CD4-positive, alpha-beta memory T cell (primary cell): ENCODE results near the gene RPL12. TPM values are rescaled to one million over a fixed set of nuclear protein-coding genes. Genes with fewer than 3 reads are reported as not detected.

ENCODE experiments used
- CTCF ChIA-PET: fragments of 350-600 bp; sonication (Branson Sonifier 250); formaldehyde crosslinking; loops from one replicate; lab custom pipeline; 2021; ENCODE audit warnings: inconsistent platforms; ENCODE audit not compliant: partially characterized antibody; lab: Charles Lee
- POLR2A ChIA-PET: fragments of 350-600 bp; sonication (Branson Sonifier 250); formaldehyde crosslinking; loops from one replicate; lab custom pipeline; 2021; ENCODE audit not compliant: partially characterized antibody; lab: Charles Lee
- DNase-seq, 5 donors: peaks; one replicate each; pipeline versions ENCODE4 v3.0.0 to v3.0.0-alpha.2; 2020 to 2022; ENCODE audit warnings: mixed read lengths in 1 of 5
- H3K27ac ChIP-seq: one replicate; pipeline ENCODE4 v1.7.0; 2013; ENCODE audit warnings: low read depth, low read length
- H3K27me3 ChIP-seq: 2 replicates; pipeline ENCODE4 v1.7.0; 2013; ENCODE audit warnings: mild to moderate bottlenecking, low read length, moderate library complexity; ENCODE audit not compliant: insufficient read depth
- H3K36me3 ChIP-seq: 2 replicates; pipeline ENCODE4 v1.7.0; 2013; ENCODE audit warnings: mild to moderate bottlenecking, low read length, moderate library complexity; ENCODE audit not compliant: insufficient read depth
- H3K4me1 ChIP-seq: 2 replicates; pipeline ENCODE4 v1.7.0; 2013; ENCODE audit warnings: mild to moderate bottlenecking, low read length, moderate library complexity; ENCODE audit not compliant: insufficient read depth
- H3K4me3 ChIP-seq, 2 donors: one replicate each; pipeline ENCODE4 v1.7.0; 2013; ENCODE audit warnings: low read length in 2 of 2, mild to moderate bottlenecking in 1 of 2
- H3K9me3 ChIP-seq, 2 donors: one replicate each; pipeline ENCODE4 v1.7.0; 2013; ENCODE audit warnings: low read length in 2 of 2, control low read depth in 1 of 2; ENCODE audit not compliant: control insufficient read depth in 1 of 2
- H3K27ac Mint-ChIP-seq, 7 donors: one replicate each; pipeline ENCODE4 v1.8.0; 2020 to 2021; ENCODE audit warnings: mixed read lengths in 7 of 7, mild to moderate bottlenecking in 6 of 7, inconsistent platforms in 3 of 7, moderate library complexity in 3 of 7
- H3K27me3 Mint-ChIP-seq, 2 donors: one replicate each; pipeline ENCODE4 v1.8.0; 2020 to 2021; ENCODE audit warnings: mixed read lengths in 2 of 2
- H3K36me3 Mint-ChIP-seq, 2 donors: one replicate each; pipeline ENCODE4 v1.8.0; 2020 to 2021; ENCODE audit warnings: mixed read lengths in 2 of 2, inconsistent platforms in 1 of 2, mild to moderate bottlenecking in 1 of 2
- H3K4me1 Mint-ChIP-seq, 4 donors: one replicate each; pipeline ENCODE4 v1.8.0; 2020 to 2021; ENCODE audit warnings: mixed read lengths in 4 of 4, mild to moderate bottlenecking in 1 of 4
- H3K4me3 Mint-ChIP-seq, 8 donors: one replicate each; pipeline ENCODE4 v1.8.0; 2020 to 2021; ENCODE audit warnings: mixed read lengths in 8 of 8, mild to moderate bottlenecking in 7 of 8, moderate library complexity in 6 of 8, inconsistent platforms in 3 of 8
- H3K9me3 Mint-ChIP-seq, 8 donors: one replicate each; pipeline ENCODE4 v1.8.0; 2020 to 2021; ENCODE audit warnings: mixed read lengths in 8 of 8, mild to moderate bottlenecking in 5 of 8, inconsistent platforms in 3 of 8, moderate library complexity in 1 of 8
- intact Hi-C: fragments of 100-400 bp; cut with micrococcal nuclease; formaldehyde crosslinking; loops from one replicate; pipeline ENCODE4 v1.15.1; 2023
- polyA plus RNA-seq, 2 donors: library from polyadenylated mRNA; unstranded; fragments of 300-500 nt; fragmentation: Illumina TruSeq; gene quantifications; one replicate each; pipeline ENCODE4 v1.2.3, GENCODE V29; 2021
- total RNA-seq, 2 experiments: library from RNA; stranded (reverse); gene quantifications; one replicate each; pipeline ENCODE4 v1.2.3, GENCODE V29; 2021

RPL12 gene
- 1,000 to 10,000 TPM; 1,622 to 1,664 TPM for total RNA-seq
- 1,000 to 10,000 TPM; 1,304 to 1,786 TPM for polyA plus RNA-seq

DNA sequence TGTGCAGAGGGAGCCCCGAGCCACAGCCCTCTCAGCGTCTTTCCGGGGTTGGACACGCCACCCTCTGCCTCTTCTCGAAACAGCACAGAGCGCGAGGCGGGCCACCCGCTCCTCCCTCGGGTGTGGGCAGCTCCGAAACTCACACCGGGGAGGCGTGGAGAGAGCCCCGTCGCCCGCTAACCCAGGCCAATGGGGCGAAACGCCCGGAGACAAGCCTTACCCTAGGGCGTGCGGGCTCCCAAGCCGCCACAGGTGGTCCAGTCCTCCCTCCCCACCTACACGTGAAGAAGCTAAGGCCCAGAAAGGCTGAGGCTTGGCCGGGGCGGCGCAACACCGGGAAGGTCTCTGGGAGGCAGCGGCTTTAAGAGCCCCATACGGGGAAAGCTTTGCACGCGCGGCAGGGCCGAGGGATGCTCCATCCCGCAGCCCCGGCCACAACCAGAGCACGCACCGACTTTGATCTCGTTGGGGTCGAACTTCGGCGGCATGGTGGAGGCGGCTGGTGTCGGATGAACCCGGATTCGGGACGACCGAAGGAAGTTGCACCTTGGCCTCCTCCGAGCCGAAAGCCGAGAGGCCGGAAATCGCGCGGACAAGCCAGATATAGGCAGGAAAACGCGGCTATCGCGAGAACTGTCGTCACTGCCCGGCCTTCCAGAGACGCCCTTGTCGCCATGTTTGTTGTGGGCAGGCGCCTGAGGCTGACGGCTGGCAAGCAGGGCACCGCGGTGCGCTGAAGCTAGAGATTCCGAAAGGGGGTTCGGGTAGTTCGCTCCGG, at the start of gene RPL12, which contains the start of gene LRSAM1:
TSS of gene RPL12 (minus strand) at position 577 of the 778 bp plus-strand sequence. CDS start at position 488, 89 bp downstream.
TSS of gene LRSAM1 (plus strand) at position 681 of the 778 bp plus-strand sequence. CDS start 3,018 bp downstream, outside the sequence.
- Mint-ChIP-seq H3K4me3 (peak within 1 kb of the TSS; percentile 95 to 99 (median 96)), H3K27ac (peak within 1 kb of the TSS; percentile 95 to 98 (median 96)), H3K9me3 (peaks cover 0 to 3% (median 0%) of the 10 kb centered on the region in 8 donors), H3K27me3 (no peaks in the 10 kb centered on the region), H3K36me3 (peaks cover 36 to 64% of the 10 kb centered on the region in 2 donors), H3K4me1 (peaks cover 27 to 62% (median 36%) of the 10 kb centered on the region in 4 donors)
- CTCF ChIA-PET = interaction anchor here (0.7 to 1.4 kb wide), 5 partner anchors 12 to 235 kb away, joined by 3 to 6 read pairs (median 4); no protein-coding TSS in a partner anchor
- H3K4me1 ChIP-seq = peaks cover 29% of the 10 kb centered on the region
- intact Hi-C loops = loop anchor here (1.0 to 5.0 kb wide), 9 partner anchors 27 to 334 kb away; partner anchors contain the start of genes PTRH1, SLC2A8, TOR2A and TTC16
- H3K27ac ChIP-seq = peak within 1 kb of the TSS; percentile 83
- no peaks in the 10 kb centered on the region for H3K27me3 ChIP-seq
- peak; percentile 96 to 99 (median 97) for DNase-seq
- H3K4me3 ChIP-seq = peak within 1 kb of the TSS; percentile 86 to 97
- H3K36me3 ChIP-seq = peaks cover 41% of the 10 kb centered on the region
- POLR2A ChIA-PET = interaction anchor here (0.6 to 4.1 kb wide), 46 partner anchors 8 to 799 kb away, joined by 3 to 67 read pairs (median 4); partner anchors contain the start of genes CDK9, PTRH1, RALGPS1 and SH2D3C
- H3K9me3 ChIP-seq = no peaks in the 10 kb centered on the region

DNA sequence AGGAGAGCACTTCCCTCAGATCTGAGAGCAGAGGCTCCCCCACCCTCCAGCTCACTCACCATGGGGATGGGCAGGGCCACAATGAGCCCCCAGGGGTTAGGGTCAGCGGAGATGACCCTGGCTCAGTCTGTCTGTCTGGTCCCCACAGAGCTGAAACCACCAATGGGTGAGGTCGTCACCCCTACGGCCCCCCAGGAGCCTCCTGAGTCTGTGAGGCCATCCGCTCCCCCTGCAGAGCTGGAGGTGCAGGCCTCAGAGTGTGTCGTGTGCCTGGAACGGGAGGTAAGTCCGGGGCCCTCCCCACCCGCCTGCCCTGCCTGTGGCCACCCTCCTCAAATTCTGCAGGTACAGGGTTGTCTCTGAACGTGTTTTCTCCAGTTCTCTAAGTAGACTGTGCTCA, 49.7 kb upstream of the RPL12 start:
- Mint-ChIP-seq H3K4me3 (no peak overlapping the region), H3K9me3 (no peaks in the 10 kb centered on the region), H3K27ac (no peak overlapping the region), H3K27me3 (no peaks in the 10 kb centered on the region), H3K4me1 (peaks cover 0 to 5% (median 2%) of the 10 kb centered on the region in 4 donors), H3K36me3 (peaks cover 4 to 10% of the 10 kb centered on the region in 2 donors)
- Histone ChIP-seq H3K4me3 (no peak overlapping the region), H3K9me3 (no peaks in the 10 kb centered on the region), H3K4me1 (no peaks in the 10 kb centered on the region), H3K36me3 (no peaks in the 10 kb centered on the region), H3K27ac (no peak overlapping the region), H3K27me3 (no peaks in the 10 kb centered on the region)
- ChIA-PET CTCF (interaction anchor here (1.3 kb wide), 1 partner anchor 85 kb away, joined by 4 read pairs; no protein-coding TSS in a partner anchor), POLR2A (no interaction called here)
- no peak for DNase-seq
- intact Hi-C loops = loop anchor here (5.0 kb wide), 1 partner anchor 416 kb away; the partner anchor contains the start of gene ST6GALNAC4

DNA sequence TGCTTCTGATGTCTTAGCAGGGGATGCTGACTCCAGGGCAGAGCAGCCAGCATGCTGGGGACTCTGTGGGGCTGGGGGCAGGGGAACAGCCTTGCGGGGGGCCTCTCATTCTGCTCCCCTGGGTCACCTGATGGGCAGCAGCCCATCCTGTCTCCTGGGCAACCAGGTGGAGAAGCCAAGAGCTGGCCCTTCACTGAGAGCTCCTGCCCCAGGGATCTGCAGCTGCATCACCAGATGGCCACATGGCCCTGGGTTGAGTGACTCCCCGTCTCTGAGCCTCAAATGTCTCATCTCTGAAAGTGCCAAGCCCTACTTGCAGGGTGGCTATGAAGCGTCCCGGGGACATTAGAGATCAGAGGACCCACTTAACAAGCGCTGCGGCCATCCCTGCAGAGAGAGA, 49.2 kb upstream of the RPL12 start:
- no peak overlapping the region for H3K27ac ChIP-seq
- no peaks in the 10 kb centered on the region for H3K27me3 Mint-ChIP-seq
- H3K4me3 Mint-ChIP-seq = no peak overlapping the region
- H3K4me1 ChIP-seq = no peaks in the 10 kb centered on the region
- ChIA-PET POLR2A (no interaction called here), CTCF (interaction anchor here (1.3 kb wide), 1 partner anchor 85 kb away, joined by 4 read pairs; no protein-coding TSS in a partner anchor)
- no peaks in the 10 kb centered on the region for H3K9me3 ChIP-seq
- no peak overlapping the region for H3K27ac Mint-ChIP-seq
- intact Hi-C loops = loop anchor here (5.0 kb wide), 1 partner anchor 417 kb away; the partner anchor contains the start of gene ST6GALNAC4
- H3K4me3 ChIP-seq = no peak overlapping the region
- peaks cover 6 to 12% of the 10 kb centered on the region in 2 donors for H3K36me3 Mint-ChIP-seq
- no peaks in the 10 kb centered on the region for H3K27me3 ChIP-seq
- no peaks in the 10 kb centered on the region for H3K9me3 Mint-ChIP-seq
- peaks cover 3% of the 10 kb centered on the region for H3K36me3 ChIP-seq
- peaks cover 0 to 5% (median 2%) of the 10 kb centered on the region in 4 donors for H3K4me1 Mint-ChIP-seq
- no peak for DNase-seq

DNA sequence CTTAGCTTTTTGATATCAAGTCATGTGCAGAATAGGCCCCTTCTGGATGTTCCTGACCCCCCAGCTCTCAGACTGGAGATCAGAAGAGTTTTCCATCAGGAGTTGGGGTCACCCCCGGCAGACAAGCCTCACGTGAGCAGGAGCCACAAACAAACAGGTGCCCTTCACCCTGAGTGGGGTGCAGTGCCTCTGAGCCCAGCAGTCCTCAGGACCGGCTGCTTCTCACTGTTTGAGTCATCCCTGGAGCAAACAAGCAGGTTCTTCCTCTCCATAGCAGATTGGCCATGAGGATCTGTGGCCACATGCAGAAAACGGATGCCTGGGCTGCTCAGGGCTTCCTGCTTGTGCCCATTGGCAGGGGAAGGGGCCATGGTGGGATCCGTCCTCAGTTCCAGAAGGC, 47.1 kb upstream of the RPL12 start:
- Mint-ChIP-seq H3K4me3 (no peak overlapping the region), H3K27me3 (no peaks in the 10 kb centered on the region), H3K27ac (no peak overlapping the region), H3K9me3 (no peaks in the 10 kb centered on the region), H3K36me3 (peaks cover 12 to 19% of the 10 kb centered on the region in 2 donors), H3K4me1 (no peaks in the 10 kb centered on the region)
- ChIA-PET CTCF (no interaction called here), POLR2A (no interaction called here)
- intact Hi-C loops = no loop called here
- H3K4me3 ChIP-seq = no peak overlapping the region
- H3K36me3 ChIP-seq = peaks cover 5% of the 10 kb centered on the region
- no peak for DNase-seq
- H3K27me3 ChIP-seq = no peaks in the 10 kb centered on the region
- no peak overlapping the region for H3K27ac ChIP-seq
- no peaks in the 10 kb centered on the region for H3K9me3 ChIP-seq
- H3K4me1 ChIP-seq = no peaks in the 10 kb centered on the region

GRCh38 chr9:127497656-127498290, 46.6 kb upstream of the RPL12 start:
- Mint-ChIP-seq H3K9me3 (no peaks in the 10 kb centered on the region), H3K27ac (no peak overlapping the region), H3K4me3 (no peak overlapping the region), H3K27me3 (no peaks in the 10 kb centered on the region), H3K36me3 (peaks cover 14 to 25% of the 10 kb centered on the region in 2 donors), H3K4me1 (no peaks in the 10 kb centered on the region)
- Histone ChIP-seq H3K9me3 (no peaks in the 10 kb centered on the region), H3K36me3 (peaks cover 5% of the 10 kb centered on the region), H3K27ac (no peak overlapping the region), H3K4me1 (no peaks in the 10 kb centered on the region), H3K4me3 (no peak overlapping the region), H3K27me3 (no peaks in the 10 kb centered on the region)
- ChIA-PET POLR2A (no interaction called here), CTCF (no interaction called here)
- intact Hi-C loops = no loop called here
- DNase-seq = no peak

DNA sequence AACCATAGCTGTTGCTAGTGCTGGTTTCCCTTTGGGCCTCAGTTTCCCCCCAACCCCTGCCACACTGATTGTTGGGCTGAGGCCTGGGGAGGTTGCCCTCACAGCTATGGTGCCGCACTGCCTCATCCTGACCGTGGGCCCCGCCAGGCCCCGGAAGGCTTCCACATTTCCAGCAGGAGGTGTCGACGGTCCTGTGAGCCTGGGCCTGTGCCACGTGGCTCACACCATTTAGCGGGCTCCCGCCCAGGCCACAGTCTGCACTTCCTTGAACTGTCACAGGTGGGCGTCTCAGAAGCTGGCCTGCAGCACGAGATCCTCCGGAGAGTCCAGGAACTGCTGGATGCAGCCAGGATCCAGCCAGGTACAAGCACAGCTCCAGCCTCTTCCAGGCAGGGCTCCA, 45.8 kb upstream of the RPL12 start:
- Histone ChIP-seq H3K9me3 (no peaks in the 10 kb centered on the region), H3K27me3 (no peaks in the 10 kb centered on the region), H3K4me3 (no peak overlapping the region), H3K27ac (no peak overlapping the region), H3K4me1 (no peaks in the 10 kb centered on the region), H3K36me3 (peaks cover 5% of the 10 kb centered on the region)
- intact Hi-C loops = no loop called here
- no peak for DNase-seq
- CTCF ChIA-PET = no interaction called here
- Mint-ChIP-seq H3K4me1 (no peaks in the 10 kb centered on the region), H3K9me3 (no peaks in the 10 kb centered on the region), H3K4me3 (no peak overlapping the region), H3K27ac (peak overlapping the region in 1 of 7 donors; percentile 41), H3K36me3 (peaks cover 19 to 33% of the 10 kb centered on the region in 2 donors), H3K27me3 (no peaks in the 10 kb centered on the region)
- POLR2A ChIA-PET = no interaction called here
